WTC11 (cell line): ENCODE results near the gene RBP3. TPM values are rescaled to one million over a fixed set of nuclear protein-coding genes. Genes with fewer than 3 reads are reported as not detected.

Source experiments
- ATAC-seq: fragments of 200-7000 bp; cut with Tn5 transposase; 2 replicates; pipeline ENCODE4 v1.10.0; 2021; ENCODE audit warnings: mild to moderate bottlenecking, moderate library complexity
- CTCF ChIA-PET: fragments of 300-600 bp; sonication (Branson Sonifier 250); formaldehyde crosslinking; loops from one replicate; lab custom pipeline; 2021; ENCODE audit warnings: antibody characterized with exemption; lab: Charles Lee
- POLR2A ChIA-PET: fragments of 350-600 bp; sonication (Branson Sonifier 250); formaldehyde crosslinking; loops from one replicate; lab custom pipeline; 2021; ENCODE audit warnings: antibody characterized with exemption; lab: Charles Lee
- DNase-seq: peaks from one replicate; pipeline ENCODE4 v3.0.0; 2021; ENCODE audit warnings: low spot score
- H3K27ac Mint-ChIP-seq: 2 replicates; pipeline ENCODE4 v1.8.0; 2021; ENCODE audit warnings: mixed read lengths
- H3K27me3 Mint-ChIP-seq: 2 replicates; pipeline ENCODE4 v1.8.0; 2021; ENCODE audit warnings: low read depth, mild to moderate bottlenecking, moderate library complexity, mixed read lengths
- H3K36me3 Mint-ChIP-seq: 2 replicates; pipeline ENCODE4 v1.8.0; 2021; ENCODE audit warnings: mixed read lengths
- H3K4me1 Mint-ChIP-seq: 2 replicates; pipeline ENCODE4 v1.8.0; 2022; ENCODE audit warnings: mixed read lengths
- H3K4me3 Mint-ChIP-seq: 2 replicates; pipeline ENCODE4 v1.8.0; 2021; ENCODE audit warnings: mild to moderate bottlenecking, moderate library complexity, mixed read lengths
- H3K9me3 Mint-ChIP-seq: 2 replicates; pipeline ENCODE4 v1.8.0; 2021; ENCODE audit warnings: mixed read lengths
- AFF4 ChIP-seq: sonication (generic); formaldehyde crosslinking; IDR thresholded peaks from 2 replicates; pipeline ENCODE4 v1.8.1; 2023; ENCODE audit warnings: mild to moderate bottlenecking, missing genetic modification reagents, borderline replicate concordance
- AR ChIP-seq: fragments of 250-450 bp; sonication (Bioruptor Pico); IDR thresholded peaks from 2 replicates; pipeline ENCODE4 v1.9.0; 2021; ENCODE audit warnings: mild to moderate bottlenecking
- CREB1 ChIP-seq: sonication (generic); formaldehyde crosslinking; IDR thresholded peaks from 2 replicates; pipeline ENCODE4 v1.8.0; 2023; ENCODE audit warnings: mild to moderate bottlenecking, missing genetic modification reagents
- CTCF ChIP-seq: fragments of 200-600 bp; IDR thresholded peaks from 2 replicates; pipeline ENCODE4 v1.8.0; 2022; ENCODE audit warnings: antibody characterized with exemption
- E2F4 ChIP-seq: sonication (generic); formaldehyde crosslinking; IDR thresholded peaks from 2 replicates; pipeline ENCODE4 v1.8.1; 2022; ENCODE audit warnings: low read depth, mild to moderate bottlenecking, moderate library complexity, missing genetic modification reagents, borderline replicate concordance
- ERG ChIP-seq: fragments of 250-450 bp; sonication (Bioruptor Pico); IDR thresholded peaks from 2 replicates; pipeline ENCODE4 v1.8.0; 2021; ENCODE audit warnings: mild to moderate bottlenecking
- FOXK1 ChIP-seq: sonication (generic); formaldehyde crosslinking; IDR thresholded peaks from 2 replicates; pipeline ENCODE4 v1.8.0; 2022; ENCODE audit warnings: mild to moderate bottlenecking, moderate library complexity, missing genetic modification reagents
- GABPB1 ChIP-seq: sonication (generic); formaldehyde crosslinking; IDR thresholded peaks from 2 replicates; pipeline ENCODE4 v1.8.1; 2023; ENCODE audit warnings: mild to moderate bottlenecking, missing genetic modification reagents
- IRF2 ChIP-seq: sonication (generic); formaldehyde crosslinking; IDR thresholded peaks from 2 replicates; pipeline ENCODE4 v1.8.0; 2022; ENCODE audit warnings: low read depth, missing genetic modification reagents, borderline replicate concordance
- NFYB ChIP-seq: sonication (generic); formaldehyde crosslinking; conservative IDR thresholded peaks from 2 replicates; pipeline ENCODE4 v1.8.0; 2022; ENCODE audit warnings: low read depth, missing genetic modification reagents
- SMAD4 ChIP-seq: sonication (generic); formaldehyde crosslinking; IDR thresholded peaks from 2 replicates; pipeline ENCODE4 v1.8.0; 2022; ENCODE audit warnings: mild to moderate bottlenecking, missing genetic modification reagents
- ZBTB43 ChIP-seq: sonication (generic); formaldehyde crosslinking; IDR thresholded peaks from 2 replicates; pipeline ENCODE4 v1.8.1; 2023; ENCODE audit warnings: mild to moderate bottlenecking, missing genetic modification reagents
- ZNF138 ChIP-seq: sonication (generic); formaldehyde crosslinking; conservative IDR thresholded peaks from 2 replicates; pipeline ENCODE4 v1.8.1; 2022; ENCODE audit warnings: mild to moderate bottlenecking, moderate library complexity, missing genetic modification reagents
- ZNF232 ChIP-seq: sonication (generic); formaldehyde crosslinking; IDR thresholded peaks from 2 replicates; pipeline ENCODE4 v1.8.0; 2022; ENCODE audit warnings: mild to moderate bottlenecking, missing genetic modification reagents
- ZNF423 ChIP-seq: fragments of 250-450 bp; sonication (Bioruptor Pico); IDR thresholded peaks from 2 replicates; pipeline ENCODE4 v2.1.2; 2022; ENCODE audit warnings: mild to moderate bottlenecking, moderate library complexity
- ZNF425 ChIP-seq: fragments of 250-450 bp; sonication (Bioruptor Pico); conservative IDR thresholded peaks from 2 replicates; pipeline ENCODE4 v1.9.0; 2021; ENCODE audit warnings: mild to moderate bottlenecking
- total RNA-seq: library from RNA; stranded (reverse); gene quantifications from 3 replicates; pipeline ENCODE4 v1.2.3, GENCODE V29; 2021

Gene RBP3
- total RNA-seq, 1 experiment from 2014 or later = not detected

GRCh38 chr10:47311932-47312662 is 36.1 kb upstream of the RBP3 start (continued):
- TF ChIP-seq CTCF (peak; percentile 62; the same call in 1 of the 2 replicates), ZNF232 (CRISPR knock-in tag) (no peak)
- TF ChIP-seq, all 79 proteins: peak for 2

- no peaks in the 10 kb centered on the region for H3K27me3 Mint-ChIP-seq
- H3K4me3 Mint-ChIP-seq = no peak overlapping the region
- TF ChIP-seq NFYB (CRISPR knock-in tag) = no peak
- no peak for TF ChIP-seq ZNF138
- TF ChIP-seq ERG = no peak
- no peak for TF ChIP-seq ZBTB43 (CRISPR knock-in tag)
- H3K27ac Mint-ChIP-seq = no peak overlapping the region
- CTCF ChIA-PET = interaction anchor here (1.0 to 3.9 kb wide), 18 partner anchors 9 to 318 kb away, joined by 3 to 69 read pairs (median 7); partner anchors contain the start of gene GDF10
- H3K9me3 Mint-ChIP-seq = no peaks in the 10 kb centered on the region
- H3K36me3 Mint-ChIP-seq = no peaks in the 10 kb centered on the region
- ATAC-seq (no peak), DNase-seq (no peak)
- H3K4me1 Mint-ChIP-seq = peaks cover 20% of the 10 kb centered on the region
- POLR2A ChIA-PET = no interaction called here
Measured at GRCh38 chr10:47312663-47312995, 35.5 kb upstream of the RBP3 start.

- CTCF ChIA-PET = interaction anchor here (0.7 to 3.6 kb wide), 4 partner anchors 26 to 321 kb away, joined by 3 to 69 read pairs (median 5); no protein-coding TSS in a partner anchor
- peaks cover 1% of the 10 kb centered on the region for H3K4me1 Mint-ChIP-seq
- ATAC-seq = no peak
- TF ChIP-seq IRF2 (CRISPR knock-in tag) (no peak), E2F4 (no peak), SMAD4 (no peak), GABPB1 (CRISPR knock-in tag) (no peak), CREB1 (no peak), ZNF425 (CRISPR knock-in tag) (no peak), AR (CRISPR knock-in tag) (no peak), FOXK1 (CRISPR knock-in tag) (no peak), ZNF423 (no peak), AFF4 (CRISPR knock-in tag) (no peak)
Measured at GRCh38 chr10:47314416-47314970, 33.7 kb upstream of the RBP3 start.

More at GRCh38 chr10:47314416-47314970, 33.7 kb upstream of the RBP3 start:
- Mint-ChIP-seq H3K27ac (no peak overlapping the region), H3K9me3 (peaks cover 4% of the 10 kb centered on the region), H3K27me3 (no peaks in the 10 kb centered on the region), H3K4me3 (no peak overlapping the region), H3K36me3 (no peaks in the 10 kb centered on the region)
- DNase-seq = no peak
- POLR2A ChIA-PET = no interaction called here
